Activated CD8-positive, alpha-beta memory T cell treated with anti-CD3 and anti-CD28 coated beads, Interleukin-2, amount 50 U/mL, for 48 hours (primary cell): ENCODE measurements around the gene PCDHGA9.
"Not testable (repeated sequence)": the region's sequence is repeated elsewhere in the genome, so short reads cannot be mapped to it uniquely, and the experiment has no call there.

ENCODE experiments used
- DNase-seq: peaks from one replicate; pipeline ENCODE4 v3.0.0-alpha.2; 2020

The PCDHGA9 gene

DNA sequence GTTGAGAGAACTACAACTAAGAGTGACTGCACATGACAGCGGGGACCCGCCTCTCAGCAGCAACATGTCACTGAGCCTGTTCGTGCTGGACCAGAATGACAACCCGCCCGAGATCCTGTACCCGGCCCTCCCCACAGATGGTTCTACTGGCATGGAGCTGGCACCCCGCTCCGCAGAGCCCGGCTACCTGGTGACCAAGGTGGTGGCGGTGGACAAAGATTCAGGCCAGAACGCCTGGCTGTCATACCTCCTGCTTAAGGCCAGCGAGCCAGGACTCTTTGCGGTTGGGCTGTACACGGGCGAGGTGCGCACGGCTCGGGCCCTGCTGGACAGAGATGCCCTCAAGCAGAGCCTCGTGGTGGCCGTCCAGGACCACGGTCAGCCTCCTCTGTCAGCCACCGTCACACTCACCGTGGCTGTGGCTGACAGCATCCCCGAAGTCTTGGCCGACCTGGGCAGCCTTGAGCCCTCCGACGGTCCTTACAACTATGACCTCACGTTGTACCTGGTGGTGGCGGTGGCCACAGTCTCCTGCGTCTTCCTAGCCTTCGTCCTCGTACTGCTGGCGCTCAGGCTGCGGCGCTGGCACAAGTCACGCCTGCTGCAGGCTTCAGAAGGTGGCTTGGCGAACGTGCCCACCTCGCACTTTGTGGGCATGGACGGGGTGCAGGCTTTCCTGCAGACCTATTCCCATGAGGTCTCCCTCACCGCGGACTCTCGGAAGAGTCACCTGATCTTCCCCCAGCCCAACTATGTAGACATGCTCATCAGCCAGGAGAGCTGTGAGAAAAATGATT, 17.9 kb upstream of the PCDHGA9 start:
- no peak for DNase-seq

GRCh38 chr5:141387557-141388311, 14.8 kb upstream of the PCDHGA9 start, which contains the start of gene PCDHGB4:
Gene PCDHGB4, plus strand, starts transcription at chr5:141387698. Its CDS starts 187 bp downstream, at chr5:141387885.
- not testable (repeated sequence) for DNase-seq

DNA sequence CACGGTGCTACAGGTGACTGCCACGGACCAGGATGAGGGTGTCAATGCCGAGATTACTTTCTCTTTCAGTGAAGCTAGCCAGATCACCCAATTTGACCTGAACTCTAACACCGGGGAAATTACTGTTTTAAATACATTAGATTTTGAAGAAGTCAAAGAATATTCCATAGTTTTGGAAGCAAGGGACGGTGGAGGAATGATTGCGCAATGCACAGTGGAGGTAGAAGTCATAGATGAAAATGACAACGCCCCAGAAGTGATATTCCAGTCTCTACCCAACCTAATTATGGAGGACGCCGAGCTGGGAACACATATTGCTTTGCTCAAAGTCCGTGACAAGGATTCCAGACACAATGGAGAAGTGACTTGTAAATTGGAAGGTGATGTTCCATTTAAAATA, 13.9 kb upstream of the PCDHGA9 start:
- no peak for DNase-seq

DNA sequence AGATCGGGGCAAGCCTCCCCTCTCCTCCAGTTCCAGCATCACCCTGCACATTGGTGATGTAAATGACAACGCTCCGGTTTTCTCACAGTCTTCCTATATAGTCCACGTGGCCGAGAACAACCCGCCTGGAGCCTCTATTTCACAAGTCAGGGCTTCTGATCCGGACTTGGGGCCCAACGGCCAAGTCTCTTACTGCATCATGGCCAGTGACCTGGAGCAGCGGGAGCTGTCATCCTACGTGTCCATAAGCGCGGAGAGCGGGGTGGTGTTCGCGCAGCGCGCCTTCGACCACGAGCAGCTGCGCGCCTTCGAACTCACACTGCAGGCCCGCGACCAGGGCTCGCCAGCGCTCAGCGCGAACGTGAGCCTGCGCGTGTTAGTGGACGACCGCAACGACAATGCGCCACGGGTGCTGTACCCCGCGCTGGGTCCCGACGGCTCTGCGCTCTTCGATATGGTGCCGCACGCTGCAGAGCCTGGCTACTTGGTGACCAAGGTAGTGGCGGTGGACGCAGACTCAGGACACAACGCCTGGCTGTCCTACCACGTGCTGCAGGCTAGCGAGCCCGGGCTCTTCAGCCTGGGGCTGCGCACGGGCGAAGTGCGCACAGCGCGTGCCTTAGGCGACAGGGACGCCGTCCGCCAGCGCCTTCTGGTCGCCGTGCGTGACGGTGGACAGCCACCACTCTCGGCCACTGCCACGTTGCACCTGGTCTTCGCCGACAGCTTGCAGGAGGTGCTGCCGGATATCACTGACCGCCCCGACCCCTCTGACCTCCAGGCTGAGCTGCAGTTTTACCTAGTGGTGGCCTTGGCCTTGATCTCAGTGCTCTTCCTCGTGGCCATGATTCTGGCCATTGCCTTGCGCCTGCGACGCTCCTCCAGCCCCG, 13.2 kb upstream of the PCDHGA9 start:
- DNase-seq: no peak

GRCh38 chr5:141392429-141393198, 10.0 kb upstream of the PCDHGA9 start, which contains the start of gene PCDHGA8:
Gene PCDHGA8, plus strand, starts transcription at chr5:141392633. Its CDS starts 181 bp downstream, at chr5:141392814.
- no peak for DNase-seq

- DNase-seq: no peak
These were observed 9.3 kb upstream of the PCDHGA9 start for GRCh38 chr5:141393267-141393666.

- DNase-seq: not testable (repeated sequence)
These were observed 8.0 kb upstream of the PCDHGA9 start for GRCh38 chr5:141394401-141395187.

DNA sequence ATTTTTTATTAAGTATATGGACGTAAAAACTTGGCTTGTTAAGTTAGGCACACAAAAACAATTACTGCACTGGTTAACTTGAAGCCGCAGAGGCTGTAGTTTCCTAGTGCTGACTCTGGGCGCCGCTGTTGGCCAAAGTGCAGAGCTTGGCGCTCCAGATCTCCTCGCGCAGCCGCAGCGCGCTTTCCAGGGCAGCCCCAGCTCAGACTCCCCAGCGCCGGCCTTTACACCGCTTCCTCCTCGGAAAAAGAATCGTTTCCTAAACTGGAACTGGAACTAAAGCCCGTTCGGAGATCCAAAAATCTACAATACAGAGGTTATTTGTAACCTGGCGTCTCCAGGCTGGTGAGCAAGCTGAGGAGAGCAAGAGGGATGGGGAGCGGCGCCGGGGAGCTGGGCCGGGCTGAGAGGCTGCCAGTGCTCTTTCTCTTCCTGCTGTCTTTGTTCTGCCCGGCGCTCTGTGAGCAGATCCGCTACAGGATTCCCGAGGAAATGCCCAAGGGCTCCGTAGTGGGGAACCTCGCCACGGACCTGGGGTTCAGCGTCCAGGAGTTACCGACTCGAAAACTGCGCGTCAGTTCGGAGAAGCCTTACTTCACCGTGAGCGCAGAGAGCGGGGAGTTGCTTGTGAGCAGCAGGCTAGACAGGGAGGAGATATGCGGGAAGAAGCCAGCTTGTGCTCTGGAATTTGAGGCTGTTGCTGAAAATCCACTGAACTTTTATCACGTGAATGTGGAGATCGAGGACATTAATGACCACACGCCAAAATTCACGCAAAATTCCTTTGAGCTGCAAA, 4.6 kb upstream of the PCDHGA9 start, which contains the start of gene PCDHGB5:
PCDHGB5 (plus strand) TSS at position 192 of the 796 bp plus-strand sequence; CDS start at position 373, 181 bp downstream.
- not testable (repeated sequence) for DNase-seq

- DNase-seq: no peak
These were observed 4.0 kb upstream of the PCDHGA9 start for GRCh38 chr5:141398608-141399007.

DNA sequence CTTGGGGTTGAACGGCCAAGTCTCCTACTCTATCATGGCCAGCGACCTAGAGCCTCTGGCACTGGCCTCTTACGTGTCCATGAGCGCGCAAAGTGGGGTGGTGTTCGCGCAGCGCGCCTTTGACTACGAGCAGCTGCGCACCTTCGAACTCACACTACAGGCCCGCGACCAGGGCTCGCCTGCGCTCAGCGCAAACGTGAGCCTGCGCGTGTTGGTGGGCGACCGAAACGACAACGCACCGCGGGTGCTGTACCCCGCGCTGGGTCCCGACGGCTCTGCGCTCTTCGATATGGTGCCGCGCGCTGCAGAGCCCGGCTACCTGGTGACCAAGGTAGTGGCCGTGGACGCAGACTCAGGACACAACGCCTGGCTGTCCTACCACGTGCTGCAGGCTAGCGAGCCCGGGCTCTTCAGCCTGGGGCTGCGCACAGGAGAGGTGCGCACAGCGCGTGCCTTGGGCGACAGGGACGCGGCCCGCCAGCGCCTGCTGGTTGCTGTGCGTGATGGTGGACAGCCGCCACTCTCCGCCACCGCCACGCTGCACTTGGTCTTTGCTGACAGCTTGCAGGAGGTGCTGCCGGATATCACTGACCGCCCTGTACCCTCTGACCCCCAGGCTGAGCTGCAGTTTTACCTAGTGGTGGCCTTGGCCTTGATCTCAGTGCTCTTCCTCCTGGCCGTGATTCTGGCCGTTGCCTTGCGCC, 2.9 kb upstream of the PCDHGA9 start:
- no peak for DNase-seq

- no peak for DNase-seq
These were observed 809 bp downstream of the PCDHGA9 start for GRCh38 chr5:141403387-141403786.

DNA sequence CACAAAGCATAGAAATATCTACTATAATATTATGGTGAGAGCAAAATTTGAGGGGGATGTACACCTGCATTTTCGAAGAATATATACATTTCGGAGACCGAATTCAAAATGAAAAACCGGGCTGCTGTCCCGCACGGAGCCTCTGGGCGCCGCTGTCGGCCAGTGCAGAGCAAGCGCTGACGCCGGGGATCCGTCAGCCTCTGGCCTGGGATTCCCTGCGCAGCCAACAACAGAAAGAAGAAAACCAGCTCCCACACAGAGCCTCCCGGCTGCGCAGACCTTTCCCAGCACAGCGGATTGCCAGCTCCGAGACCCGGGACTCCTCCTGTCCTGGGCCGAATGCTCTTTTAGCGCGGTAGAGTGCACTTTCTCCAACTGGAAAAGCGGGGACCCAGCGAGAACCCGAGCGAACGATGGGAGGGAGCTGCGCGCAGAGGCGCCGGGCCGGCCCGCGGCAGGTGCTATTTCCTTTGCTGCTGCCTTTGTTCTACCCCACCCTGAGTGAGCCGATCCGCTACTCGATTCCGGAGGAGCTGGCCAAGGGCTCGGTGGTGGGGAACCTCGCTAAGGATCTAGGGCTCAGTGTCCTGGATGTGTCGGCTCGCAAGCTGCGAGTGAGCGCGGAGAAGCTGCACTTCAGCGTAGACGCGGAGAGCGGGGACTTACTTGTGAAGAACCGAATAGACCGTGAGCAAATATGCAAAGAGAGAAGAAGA, 5.4 kb downstream of the PCDHGA9 start, which contains the start of gene PCDHGB6:
PCDHGB6 (plus strand) TSS at position 232 of the 716 bp plus-strand sequence; CDS start at position 414, 182 bp downstream.
- DNase-seq: peak; percentile 76

- no peak for DNase-seq
These were observed 7.2 kb downstream of the PCDHGA9 start for GRCh38 chr5:141409598-141410306.

DNA sequence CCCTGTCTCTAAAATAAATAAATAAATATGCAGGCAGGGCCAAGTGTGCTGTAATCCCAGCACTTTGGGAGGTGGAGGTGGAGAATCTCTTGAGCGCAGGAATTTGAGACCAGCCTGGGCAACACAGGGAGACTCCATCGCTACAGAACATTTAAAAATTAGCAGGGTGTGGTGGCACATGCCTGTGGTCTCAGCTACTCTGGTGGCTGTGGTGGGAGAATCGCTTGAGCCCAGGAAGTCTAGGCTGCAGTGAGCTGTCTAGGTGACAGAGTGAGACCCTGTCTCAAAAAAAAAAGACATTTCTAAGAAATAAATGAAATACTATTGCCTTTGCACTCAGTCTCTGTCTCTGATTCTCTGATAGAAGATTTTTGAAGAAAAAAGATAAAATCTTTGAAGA, 9.0 kb downstream of the PCDHGA9 start:
- DNase-seq: no peak

DNA sequence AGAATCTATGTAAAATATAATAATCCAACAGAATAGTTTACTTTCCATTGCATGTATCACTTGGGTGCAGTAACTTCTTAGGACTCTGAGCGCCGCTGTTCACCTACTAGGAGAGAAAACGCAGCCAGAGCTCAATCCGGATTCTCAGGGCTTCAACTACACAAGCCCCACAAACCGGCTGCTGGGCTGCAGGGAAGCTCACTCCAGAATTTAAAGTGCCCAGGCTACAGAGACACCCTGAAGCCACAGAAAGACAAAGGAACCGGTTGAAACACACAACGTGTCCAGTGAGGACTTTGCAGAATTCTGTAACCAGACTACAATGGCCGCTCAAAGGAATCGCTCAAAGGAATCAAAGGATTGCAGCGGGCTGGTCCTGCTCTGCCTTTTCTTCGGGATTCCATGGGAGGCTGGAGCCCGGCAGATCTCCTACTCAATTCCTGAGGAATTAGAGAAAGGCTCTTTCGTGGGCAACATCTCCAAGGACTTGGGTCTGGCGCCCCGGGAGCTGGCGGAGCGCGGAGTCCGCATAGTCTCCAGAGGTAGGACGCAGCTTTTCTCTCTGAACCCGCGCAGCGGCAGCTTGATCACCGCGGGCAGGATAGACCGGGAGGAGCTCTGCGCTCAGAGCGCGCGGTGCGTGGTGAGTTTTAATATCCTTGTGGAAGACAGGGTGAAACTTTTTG, 10.4 kb downstream of the PCDHGA9 start, which contains the start of gene PCDHGA10:
PCDHGA10 (plus strand) TSS at position 134 of the 686 bp plus-strand sequence; CDS start at position 323, 189 bp downstream.
- no peak for DNase-seq

- DNase-seq: no peak
These were observed 11.0 kb downstream of the PCDHGA9 start for GRCh38 chr5:141413540-141414069.
